H9 (cell line): ENCODE data around the gene SYMPK. TPM values are rescaled to one million over a fixed set of nuclear protein-coding genes. Genes with fewer than 3 reads are reported as not detected.

Experiments
- DNase-seq: peaks from one replicate; pipeline ENCODE4 v3.0.0-alpha.2; 2017
- H2AFZ ChIP-seq: one replicate; pipeline ENCODE4 v1.6.1; 2013; ENCODE audit warnings: mild to moderate bottlenecking, low read length, control low read depth, moderate library complexity
- H2AK5ac ChIP-seq: 2 replicates; pipeline ENCODE4 v1.6.1; 2013; ENCODE audit warnings: low read length, control low read depth, mixed read lengths; ENCODE audit not compliant: insufficient read length
- H2BK120ac ChIP-seq: one replicate; pipeline ENCODE4 v1.6.1; 2013; ENCODE audit warnings: low read depth, mild to moderate bottlenecking, low read length, control low read depth, inconsistent platforms; ENCODE audit not compliant: poor library complexity, severe bottlenecking
- H2BK12ac ChIP-seq: 2 replicates; pipeline ENCODE4 v1.6.1; 2013; ENCODE audit warnings: low read length, control low read depth, mixed read lengths, low read depth; ENCODE audit not compliant: insufficient read length
- H2BK15ac ChIP-seq: 2 replicates; pipeline ENCODE4 v1.6.1; 2013; ENCODE audit warnings: low read depth, low read length, control low read depth
- H2BK20ac ChIP-seq: one replicate; pipeline ENCODE4 v1.6.1; 2013; ENCODE audit warnings: low read depth, mild to moderate bottlenecking, low read length, control low read depth, inconsistent platforms; ENCODE audit not compliant: poor library complexity, severe bottlenecking
- H2BK5ac ChIP-seq: 2 replicates; pipeline ENCODE4 v1.6.1; 2013; ENCODE audit warnings: low read length, control low read depth, mixed read lengths; ENCODE audit not compliant: insufficient read length
- H3K14ac ChIP-seq: 2 replicates; pipeline ENCODE4 v1.6.1; 2013; ENCODE audit warnings: low read length, control low read depth; ENCODE audit not compliant: insufficient read depth
- H3K18ac ChIP-seq: 2 replicates; pipeline ENCODE4 v1.6.1; 2013; ENCODE audit warnings: low read depth, mild to moderate bottlenecking, mixed read lengths, low read length, control low read depth; ENCODE audit not compliant: insufficient read length
- H3K23ac ChIP-seq: 2 replicates; pipeline ENCODE4 v1.6.1; 2013; ENCODE audit warnings: low read length, control low read depth, mixed read lengths, low read depth; ENCODE audit not compliant: insufficient read length
- H3K23me2 ChIP-seq: 2 replicates; pipeline ENCODE4 v1.6.1; 2013; ENCODE audit warnings: low read depth, mild to moderate bottlenecking, mixed read lengths, low read length, control low read depth; ENCODE audit not compliant: insufficient read length, poor library complexity, severe bottlenecking
- H3K27ac ChIP-seq: 2 replicates; pipeline ENCODE4 v1.5.1; 2013; ENCODE audit warnings: low read length, control low read depth, mixed read lengths, low read depth; ENCODE audit not compliant: insufficient read length
- H3K27me3 ChIP-seq: 2 replicates; pipeline ENCODE4 v1.6.1; 2013; ENCODE audit warnings: low read length, control low read depth, inconsistent platforms; ENCODE audit not compliant: insufficient read depth
- H3K4ac ChIP-seq: 2 replicates; pipeline ENCODE4 v1.6.1; 2013; ENCODE audit warnings: low read depth, mild to moderate bottlenecking, control low read depth, inconsistent platforms, low read length, moderate library complexity
- H3K4me1 ChIP-seq: 2 replicates; pipeline ENCODE4 v1.6.1; 2013; ENCODE audit warnings: low read length, control low read depth, inconsistent platforms; ENCODE audit not compliant: insufficient read depth
- H3K4me2 ChIP-seq: 2 replicates; pipeline ENCODE4 v1.6.1; 2013; ENCODE audit warnings: low read length, control low read depth, mixed read lengths; ENCODE audit not compliant: insufficient read length, insufficient read depth
- H3K56ac ChIP-seq: 2 replicates; pipeline ENCODE4 v1.6.1; 2013; ENCODE audit warnings: low read depth, mild to moderate bottlenecking, mixed read lengths, low read length, control low read depth; ENCODE audit not compliant: insufficient read length
- H3K79me1 ChIP-seq: 2 replicates; pipeline ENCODE4 v1.6.1; 2013; ENCODE audit warnings: low read depth, mild to moderate bottlenecking, moderate library complexity, low read length, control low read depth, inconsistent platforms; ENCODE audit not compliant: insufficient read depth, poor library complexity, severe bottlenecking
- H3K79me2 ChIP-seq: 2 replicates; pipeline ENCODE4 v1.6.1; 2013; ENCODE audit warnings: low read length, control low read depth, inconsistent platforms; ENCODE audit not compliant: insufficient read depth
- H3K9ac ChIP-seq: 2 replicates; pipeline ENCODE4 v1.6.1; 2013; ENCODE audit warnings: low read length, control low read depth, mixed read lengths; ENCODE audit not compliant: insufficient read length; ENCODE audit errors: extremely low read depth
- H3K9me3 ChIP-seq: one replicate; pipeline ENCODE4 v1.6.1; 2013; ENCODE audit warnings: low read depth, low read length, inconsistent platforms; ENCODE audit not compliant: control insufficient read depth
- H3T11ph ChIP-seq: one replicate; pipeline ENCODE4 v1.6.1; 2013; ENCODE audit warnings: mild to moderate bottlenecking, low read length, control low read depth, inconsistent platforms
- H4K20me1 ChIP-seq: one replicate; pipeline ENCODE4 v1.6.1; 2013; ENCODE audit not compliant: control insufficient read depth, insufficient read length, insufficient read depth
- H4K5ac ChIP-seq: 2 replicates; pipeline ENCODE4 v1.6.1; 2013; ENCODE audit warnings: low read depth, mild to moderate bottlenecking, mixed read lengths, low read length, control low read depth; ENCODE audit not compliant: insufficient read length
- H4K8ac ChIP-seq: replicated peaks from 2 replicates; pipeline ENCODE4 v1.6.1; 2013; ENCODE audit warnings: low read length, control low read depth, mixed read lengths, low read depth; ENCODE audit not compliant: insufficient read length
- H4K91ac ChIP-seq: 2 replicates; pipeline ENCODE4 v1.6.1; 2013; ENCODE audit warnings: low read depth, mild to moderate bottlenecking, moderate library complexity, mixed read lengths, low read length, control low read depth; ENCODE audit not compliant: insufficient read length
- H3K27ac Mint-ChIP-seq, 3 experiments: 2 replicates in 2 of 3; 3 replicates in 1 of 3; pipeline ENCODE4 v1.8.0; 2020 to 2021; ENCODE audit warnings: mixed read lengths in 3 of 3, mild to moderate bottlenecking in 1 of 3, moderate library complexity in 1 of 3
- H3K27me3 Mint-ChIP-seq: 2 replicates; pipeline ENCODE4 v1.8.0; 2021; ENCODE audit warnings: low read depth, mild to moderate bottlenecking, moderate library complexity, mixed read lengths
- H3K36me3 Mint-ChIP-seq, 3 experiments: 2 replicates in 2 of 3; 3 replicates in 1 of 3; pipeline ENCODE4 v1.8.0; 2020 to 2021; ENCODE audit warnings: low read depth in 3 of 3, mixed read lengths in 3 of 3; ENCODE audit not compliant: insufficient read depth in 1 of 3
- H3K4me1 Mint-ChIP-seq, 2 experiments: 2 replicates each; pipeline ENCODE4 v1.8.0; 2020; ENCODE audit warnings: mixed read lengths in 2 of 2
- H3K4me3 Mint-ChIP-seq, 2 experiments: 2 replicates in 1 of 2; 3 replicates in 1 of 2; pipeline ENCODE4 v1.8.0; 2020 to 2021; ENCODE audit warnings: mild to moderate bottlenecking in 2 of 2, mixed read lengths in 2 of 2, moderate library complexity in 1 of 2
- H3K9me3 Mint-ChIP-seq, 2 experiments: 2 replicates in 1 of 2; 3 replicates in 1 of 2; pipeline ENCODE4 v1.8.0; 2020; ENCODE audit warnings: mild to moderate bottlenecking in 2 of 2, mixed read lengths in 2 of 2, moderate library complexity in 1 of 2
- WGBS: extraction: QIAGEN DNeasy Blood & Tissue Kit; methylation state at CpG from one replicate; pipeline ENCODE4 v1.1.7; 2013; ENCODE audit warnings: missing lambda C conversion rate, low lambda C conversion rate, mixed read lengths; ENCODE audit not compliant: insufficient read length; ENCODE audit errors: extremely low coverage; 5-methylcytosine and 5-hydroxymethylcytosine counted together
- total RNA-seq: library from RNA; stranded (reverse); gene quantifications from 2 replicates; pipeline ENCODE4 v1.2.1, GENCODE V29; 2021
- TF ChIP-seq, protein P1 (sequence below): fragments of 200-600 bp; sonication (generic); conservative IDR thresholded peaks from 3 replicates; pipeline ENCODE4 v1.8.0; 2021; ENCODE audit warnings: antibody characterized with exemption, mild to moderate bottlenecking

SYMPK gene
- total RNA-seq, 1 experiment from 2014 or later, result 104 TPM

DNA sequence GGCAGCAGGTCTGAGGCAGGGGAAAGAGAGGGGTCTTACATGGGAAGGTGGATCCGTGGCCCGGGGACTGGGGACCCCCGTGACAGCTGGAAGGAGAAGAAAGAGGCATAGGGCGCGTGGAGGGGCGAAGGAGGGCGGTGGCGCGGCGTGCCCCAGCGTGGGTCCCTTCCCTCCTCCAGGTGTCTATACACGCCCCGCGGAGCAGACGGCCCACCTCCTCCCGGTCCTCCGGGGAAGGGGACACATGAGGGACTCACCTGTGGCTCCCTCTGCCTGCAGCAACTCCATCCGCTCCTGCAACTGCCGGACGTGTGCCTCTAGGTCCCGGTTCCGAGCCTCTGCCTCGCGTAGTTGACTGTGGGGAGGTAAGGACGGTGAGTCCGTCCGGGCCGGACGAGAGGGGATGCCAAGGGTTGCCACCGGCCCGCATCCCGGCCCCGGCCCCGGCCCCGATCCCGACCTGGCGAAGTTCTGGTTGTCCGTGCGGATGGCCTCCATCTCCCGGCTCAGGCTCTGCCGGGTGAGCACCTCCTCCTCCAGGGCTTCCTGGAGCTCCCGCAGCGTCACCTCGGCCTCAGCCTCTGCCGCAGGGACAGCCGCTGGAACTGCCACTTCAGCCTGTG, 91.5 kb downstream of the SYMPK start:
- no peaks in the 10 kb centered on the region for H3K79me2 ChIP-seq
- H2BK120ac ChIP-seq, result no peak overlapping the region
- no CpG with 5 or more reads among the region's 46 CpGs for WGBS
- no peak overlapping the region for H2BK15ac ChIP-seq
- H4K8ac ChIP-seq, result no peak overlapping the region
- no peak overlapping the region for H3K23ac ChIP-seq
- no peaks in the 10 kb centered on the region; a peak in 1 of 5 replicates for H3K9me3 Mint-ChIP-seq
- TF ChIP-seq, protein P1, sequence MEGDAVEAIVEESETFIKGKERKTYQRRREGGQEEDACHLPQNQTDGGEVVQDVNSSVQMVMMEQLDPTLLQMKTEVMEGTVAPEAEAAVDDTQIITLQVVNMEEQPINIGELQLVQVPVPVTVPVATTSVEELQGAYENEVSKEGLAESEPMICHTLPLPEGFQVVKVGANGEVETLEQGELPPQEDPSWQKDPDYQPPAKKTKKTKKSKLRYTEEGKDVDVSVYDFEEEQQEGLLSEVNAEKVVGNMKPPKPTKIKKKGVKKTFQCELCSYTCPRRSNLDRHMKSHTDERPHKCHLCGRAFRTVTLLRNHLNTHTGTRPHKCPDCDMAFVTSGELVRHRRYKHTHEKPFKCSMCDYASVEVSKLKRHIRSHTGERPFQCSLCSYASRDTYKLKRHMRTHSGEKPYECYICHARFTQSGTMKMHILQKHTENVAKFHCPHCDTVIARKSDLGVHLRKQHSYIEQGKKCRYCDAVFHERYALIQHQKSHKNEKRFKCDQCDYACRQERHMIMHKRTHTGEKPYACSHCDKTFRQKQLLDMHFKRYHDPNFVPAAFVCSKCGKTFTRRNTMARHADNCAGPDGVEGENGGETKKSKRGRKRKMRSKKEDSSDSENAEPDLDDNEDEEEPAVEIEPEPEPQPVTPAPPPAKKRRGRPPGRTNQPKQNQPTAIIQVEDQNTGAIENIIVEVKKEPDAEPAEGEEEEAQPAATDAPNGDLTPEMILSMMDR, result no peak
- H3K4me3 Mint-ChIP-seq, result peak overlapping the region; percentile 82 to 93
- H2AK5ac ChIP-seq, result no peak overlapping the region
- no peaks in the 10 kb centered on the region for H4K20me1 ChIP-seq
- H3K4me1 Mint-ChIP-seq, result peaks cover 7 to 17% of the 10 kb centered on the region in 2 experiments
- H3K56ac ChIP-seq, result no peak overlapping the region
- no peak overlapping the region for H3K14ac ChIP-seq
- H3K18ac ChIP-seq, result no peak overlapping the region
- H3K23me2 ChIP-seq, result peaks cover 18% of the 10 kb centered on the region
- H3K36me3 Mint-ChIP-seq, result peaks cover 5 to 26% (median 16%) of the 10 kb centered on the region in 3 experiments
- no peak overlapping the region for H3K4ac ChIP-seq
- H4K5ac ChIP-seq, result no peak overlapping the region
- no peaks in the 10 kb centered on the region for H3K79me1 ChIP-seq
- no peak overlapping the region for H3K9ac ChIP-seq
- H3K27ac Mint-ChIP-seq, result peak overlapping the region; percentile 83 to 92 (median 85); a peak in 6 of 7 replicates
- H3K9me3 ChIP-seq, result no peaks in the 10 kb centered on the region
- peak overlapping the region; percentile 58 for H3K4me2 ChIP-seq
- no peak overlapping the region for H2BK5ac ChIP-seq
- H3K27me3 ChIP-seq, result no peaks in the 10 kb centered on the region
- no peak for DNase-seq
- no peak overlapping the region for H2BK20ac ChIP-seq
- H3K4me1 ChIP-seq, result no peaks in the 10 kb centered on the region
- no peak overlapping the region for H2BK12ac ChIP-seq
- H3K27ac ChIP-seq, result no peak overlapping the region
- no peak overlapping the region for H3T11ph ChIP-seq
- H2AFZ ChIP-seq, result no peak overlapping the region
- H3K27me3 Mint-ChIP-seq, result peaks cover 3% of the 10 kb centered on the region
- H4K91ac ChIP-seq, result no peak overlapping the region
